Right ventricle myocardium superior (tissue), 1 donor: ENCODE measurements around the gene PPARA. TPM values are rescaled to one million over a fixed set of nuclear protein-coding genes. Genes with fewer than 3 reads are reported as not detected.
A peak's percentile ranks its signal among the peaks of the same experiment; 100 is the strongest.
"Not testable (repeated sequence)": the region's sequence is repeated elsewhere in the genome, so short reads cannot be mapped to it uniquely, and the experiment has no call there.

Source experiments
- ATAC-seq: fragments of 200-7000 bp; cut with Tn5 transposase; one replicate; pipeline ENCODE4 v1.9.1; 2020; ENCODE audit warnings: mild to moderate bottlenecking; ENCODE audit not compliant: poor library complexity
- DNase-seq: peaks from one replicate; pipeline ENCODE4 v3.0.0-alpha.2; 2020
- intact Hi-C: fragments of 100-400 bp; cut with DNase I; formaldehyde crosslinking; loops from one replicate; pipeline ENCODE4 v1.11.2; 2022
- total RNA-seq: library from RNA; stranded (reverse); fragmentation: NEBNext Ultra II Directional; extraction: Animal tissue kit (Norgen Biotek cat#: 25700); gene quantifications from one replicate; pipeline ENCODE4 v1.2.1, GENCODE V29; 2021
- donor health status: DM: no; HTN: yes; CAD: no; lungs with severe emphysema.

PPARA gene
- total RNA-seq, 1 donor from 2014 or later = 66.1 TPM

DNA sequence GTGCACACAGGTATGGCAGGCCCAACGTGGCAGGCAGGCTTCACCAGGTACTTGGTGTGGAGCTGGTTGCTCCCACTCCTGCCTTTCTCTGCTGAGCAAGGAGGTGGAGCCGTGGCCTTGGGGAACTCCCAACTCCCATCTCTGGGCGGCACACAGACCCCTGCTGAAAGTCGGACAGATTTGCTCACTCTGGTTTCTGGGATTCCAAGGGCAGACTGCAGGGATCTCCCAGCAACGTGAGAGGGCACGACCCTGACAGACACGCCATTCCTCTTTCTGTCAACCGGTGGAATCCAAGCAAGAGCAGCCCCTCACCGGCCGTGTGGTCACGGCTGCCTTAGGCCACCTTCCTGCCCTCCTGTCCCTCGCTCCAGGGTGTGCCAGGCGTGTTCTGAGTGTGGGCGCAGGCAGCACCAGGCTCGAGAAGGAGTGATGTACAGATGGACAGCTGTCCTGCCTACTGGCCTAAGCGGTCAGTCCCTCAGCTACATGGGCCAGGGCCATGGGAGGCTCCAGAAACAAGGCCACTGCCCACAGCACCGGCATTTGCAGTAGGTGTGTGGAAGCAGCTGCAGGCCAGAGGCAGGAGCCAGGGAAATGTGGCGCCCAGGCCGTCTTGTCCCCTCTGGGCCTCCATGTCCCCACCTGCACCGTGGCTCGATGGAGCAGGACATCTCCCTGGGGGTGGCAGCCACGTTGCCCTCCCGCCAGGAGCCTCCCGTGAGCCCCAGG lies 13.7 kb upstream of the PPARA start:
- DNase-seq = peak; percentile 40
- intact Hi-C loops = no loop called here

GRCh38 chr22:46137218-46137766 lies 13.0 kb upstream of the PPARA start:
- DNase-seq = peak; percentile 28
- no peak for ATAC-seq
- intact Hi-C loops = no loop called here

More for the DNA sequence above, 13.7 kb upstream of the PPARA start:
- ATAC-seq = no peak

- peak; percentile 33 for DNase-seq
- intact Hi-C loops = no loop called here
- no peak for ATAC-seq
These were observed 12.1 kb upstream of the PPARA start for GRCh38 chr22:46138058-46138797.

GRCh38 chr22:46139417-46139816 lies 10.9 kb upstream of the PPARA start:
- ATAC-seq (peak; percentile 59), DNase-seq (peak; percentile 68)
- intact Hi-C loops = not testable (repeated sequence)

GRCh38 chr22:46139895-46140350 lies 10.4 kb upstream of the PPARA start:
- peak; percentile 62 for ATAC-seq
- DNase-seq = peak; percentile 63
- intact Hi-C loops = no loop called here

- intact Hi-C loops = no loop called here
- DNase-seq (no peak), ATAC-seq (no peak)
These were observed 9.1 kb upstream of the PPARA start for GRCh38 chr22:46140989-46141928.

- intact Hi-C loops = no loop called here
- no peak for DNase-seq
These were observed 7.5 kb upstream of the PPARA start for GRCh38 chr22:46142548-46143490.

DNA sequence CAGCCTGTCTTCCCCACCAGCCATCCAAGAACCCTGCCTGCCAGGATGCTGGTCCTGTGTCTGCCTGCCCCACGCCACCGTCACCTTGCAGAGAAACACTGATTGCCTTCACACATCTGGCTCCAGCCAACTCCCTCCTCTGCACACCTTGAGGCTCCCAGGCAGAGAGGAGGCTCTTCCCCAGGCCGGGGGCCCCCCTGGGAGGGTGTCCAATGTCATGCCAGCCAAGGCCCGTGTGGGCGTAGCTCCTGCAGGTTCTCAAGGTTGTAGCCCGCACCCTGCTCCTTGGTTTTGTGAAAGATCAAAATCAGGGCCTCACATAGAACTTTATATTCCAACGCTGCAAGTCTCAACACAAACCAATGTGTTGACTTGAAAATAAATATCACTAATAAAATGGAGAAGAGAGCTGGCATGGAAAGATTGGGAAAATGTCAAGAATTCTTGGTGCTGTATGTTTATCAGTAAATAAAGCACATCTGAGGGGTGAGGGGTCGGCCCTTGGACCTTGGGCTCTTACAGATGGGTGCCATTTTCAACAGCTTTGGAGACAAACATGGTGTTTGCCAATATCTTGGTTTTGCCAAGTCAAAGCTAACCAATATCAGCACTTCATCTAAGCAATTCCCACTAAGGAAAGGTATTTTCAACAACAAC lies 6.7 kb upstream of the PPARA start:
- ATAC-seq (no peak), DNase-seq (no peak)
- intact Hi-C loops = no loop called here

More at GRCh38 chr22:46142548-46143490, 7.5 kb upstream of the PPARA start:
- no peak for ATAC-seq

DNA sequence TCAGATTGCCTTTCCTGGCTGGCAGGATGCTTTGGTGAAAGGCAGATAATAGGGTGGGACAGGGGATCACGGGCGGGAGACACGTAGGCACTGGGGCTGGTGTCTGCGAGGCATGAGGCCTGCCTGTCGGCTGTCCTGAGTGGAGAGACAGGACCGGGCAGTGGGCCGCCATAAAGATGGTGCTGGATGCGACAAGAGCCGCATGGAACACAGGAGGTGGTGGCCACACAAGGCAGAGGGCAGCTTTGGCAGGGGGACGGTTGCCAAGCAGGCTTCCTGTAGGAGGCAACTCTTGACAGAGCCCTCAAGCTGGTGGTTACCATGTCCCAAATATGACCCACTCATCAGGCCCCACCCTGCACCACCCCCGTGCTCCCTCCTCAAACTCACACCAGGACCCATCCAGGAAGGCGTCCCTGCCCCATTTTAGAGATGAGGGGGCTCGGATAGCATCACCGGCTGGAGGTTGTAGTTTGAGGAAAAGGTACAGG lies 4.9 kb upstream of the PPARA start:
- DNase-seq (no peak), ATAC-seq (no peak)
- intact Hi-C loops = loop anchor here (5.0 kb wide), 1 partner anchor 152 kb away; the partner anchor contains the start of gene GTSE1

GRCh38 chr22:46145896-46146295 lies 4.4 kb upstream of the PPARA start:
- ATAC-seq (no peak), DNase-seq (no peak)
- intact Hi-C loops = loop anchor here (5.0 kb wide), 1 partner anchor 151 kb away; the partner anchor contains the start of gene GTSE1

DNA sequence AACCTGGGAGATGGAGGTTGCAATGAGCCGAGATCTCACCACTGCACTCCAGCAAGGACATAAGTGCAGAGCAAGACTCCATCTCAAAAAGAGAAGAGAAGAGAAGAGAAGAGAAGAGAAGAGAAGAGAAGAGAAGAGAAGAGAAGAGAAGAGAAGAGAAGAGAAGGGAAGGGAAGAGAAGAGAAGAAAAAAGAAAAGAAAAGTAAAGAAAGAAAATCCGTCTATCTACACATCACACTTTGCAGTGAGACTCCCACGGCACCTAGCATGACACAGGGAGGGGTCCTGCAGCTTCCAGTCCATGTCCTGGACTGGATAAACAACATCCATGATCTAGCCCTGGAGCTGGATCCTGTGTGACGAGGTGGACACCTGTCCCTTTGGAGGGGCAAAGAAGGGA lies 4.0 kb upstream of the PPARA start:
- ATAC-seq (no peak), DNase-seq (no peak)
- intact Hi-C loops = loop anchor here (5.0 kb wide), 1 partner anchor 151 kb away; the partner anchor contains the start of gene GTSE1

DNA sequence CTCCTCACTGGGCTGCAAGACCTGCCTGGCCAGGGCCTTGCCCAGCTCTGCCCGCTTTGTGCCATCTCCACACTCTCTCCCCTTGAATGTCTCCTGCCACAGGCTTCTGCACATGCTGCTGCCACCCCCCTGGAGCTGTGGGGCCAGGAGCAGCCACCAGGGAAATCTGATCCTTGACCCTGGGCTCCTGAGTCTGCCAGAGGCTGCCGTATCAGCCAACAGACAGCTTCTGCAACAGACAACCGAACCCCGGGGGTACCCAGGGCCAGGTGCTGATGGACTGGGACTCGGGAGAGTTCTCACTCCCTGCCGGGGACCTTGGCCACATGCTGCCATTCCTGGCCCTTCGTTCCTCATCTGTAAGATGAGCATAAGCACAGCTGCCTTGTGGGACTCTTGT lies 3.3 kb upstream of the PPARA start:
- intact Hi-C loops = loop anchor here (5.0 kb wide), 1 partner anchor 150 kb away; the partner anchor contains the start of gene GTSE1
- no peak for ATAC-seq
- DNase-seq = no peak

- intact Hi-C loops = loop anchor here (5.0 kb wide), 1 partner anchor 150 kb away; the partner anchor contains the start of gene GTSE1
- DNase-seq (peak; percentile 72), ATAC-seq (no peak)
These were observed 2.7 kb upstream of the PPARA start for GRCh38 chr22:46147471-46148267.

GRCh38 chr22:46148336-46148735 lies 2.0 kb upstream of the PPARA start:
- DNase-seq (no peak), ATAC-seq (no peak)
- intact Hi-C loops = loop anchor here (5.0 kb wide), 1 partner anchor 149 kb away; the partner anchor contains the start of gene GTSE1

DNA sequence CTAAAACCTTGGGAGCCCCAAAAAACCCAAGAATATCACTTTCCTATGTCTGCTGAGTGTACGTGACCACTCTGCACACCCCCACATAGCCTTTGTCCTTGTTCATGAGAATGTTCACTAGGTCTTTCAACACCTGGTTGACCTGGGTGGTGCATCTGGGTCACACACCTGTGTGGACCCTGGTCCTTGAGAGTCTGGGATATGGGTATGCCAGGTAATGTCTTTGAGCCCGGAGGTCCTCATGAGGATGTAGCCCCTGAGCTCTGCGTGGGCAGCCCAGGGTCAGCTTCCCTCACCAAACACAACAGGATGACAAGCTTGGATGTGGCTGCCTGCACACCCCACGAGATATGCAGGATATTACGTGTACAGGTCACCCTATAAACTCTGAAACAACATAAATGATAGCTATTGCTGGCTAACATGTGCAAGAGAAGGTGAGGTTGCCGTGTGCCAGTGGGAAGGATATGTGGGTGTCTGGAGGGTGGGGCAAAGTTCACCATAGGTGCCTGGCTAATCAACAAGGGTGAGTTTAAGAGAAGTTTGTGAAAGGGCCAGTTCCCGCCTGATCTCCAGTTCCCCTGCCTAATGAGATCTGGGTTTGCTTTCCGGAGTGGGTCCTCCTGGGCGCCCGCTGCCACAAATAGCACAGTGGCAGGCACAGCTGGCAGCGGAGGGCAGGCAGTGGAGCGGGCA lies 1.4 kb upstream of the PPARA start:
- no peak for DNase-seq
- intact Hi-C loops = loop anchor here (5.0 kb wide), 1 partner anchor 148 kb away; the partner anchor contains the start of gene GTSE1
- ATAC-seq = no peak
